Raji (cell line): ENCODE data around the gene AQP12A.

Experiments
- POLR2A ChIP-seq: IDR thresholded peaks from 2 replicates; pipeline ENCODE4 v1.6.1; 2011; ENCODE audit warnings: low read depth, low read length, control low read depth; ENCODE audit not compliant: insufficient read depth

AQP12A gene

GRCh38 chr2:240732184-240732583, 40.5 kb downstream of the AQP12A start:
- no peak for TF ChIP-seq POLR2A

DNA sequence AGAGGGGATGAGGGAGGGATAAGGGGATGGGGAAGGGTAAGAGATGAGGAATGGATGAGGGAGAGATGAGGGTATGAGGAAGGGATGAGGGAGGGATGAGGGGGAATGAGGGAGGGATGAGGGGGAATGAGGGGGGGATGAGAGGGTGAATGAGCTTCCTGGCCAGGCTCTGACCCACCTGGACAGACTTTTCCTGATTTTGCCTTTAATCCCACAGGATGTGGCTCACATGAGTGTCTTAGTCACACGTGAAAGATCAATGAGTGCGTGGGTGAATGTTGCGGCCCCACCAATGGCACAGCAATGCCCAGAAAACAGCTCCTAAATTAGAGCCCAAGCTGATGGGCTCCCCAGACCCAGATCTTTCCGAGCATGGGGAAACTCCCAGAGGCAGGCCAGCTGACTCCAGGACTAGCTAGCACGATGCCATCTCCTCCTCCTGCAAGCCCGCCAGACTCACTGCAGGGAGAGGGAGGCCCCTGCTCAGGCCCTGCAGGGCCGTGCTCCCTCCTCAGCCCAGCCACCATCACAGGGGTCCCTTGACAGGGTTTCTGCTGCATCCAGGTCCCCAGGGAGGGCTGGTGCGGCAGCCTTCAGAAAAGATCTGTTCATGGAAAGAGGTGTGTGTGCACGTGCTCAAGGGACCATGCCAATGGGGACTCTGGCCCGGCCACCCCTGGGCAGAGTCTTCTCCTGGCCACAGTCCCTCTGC, 41.4 kb downstream of the AQP12A start:
- TF ChIP-seq POLR2A = no peak

GRCh38 chr2:240733803-240734495, 42.3 kb downstream of the AQP12A start:
- TF ChIP-seq POLR2A = no peak

GRCh38 chr2:240734756-240735155, 43.1 kb downstream of the AQP12A start:
- no peak for TF ChIP-seq POLR2A

DNA sequence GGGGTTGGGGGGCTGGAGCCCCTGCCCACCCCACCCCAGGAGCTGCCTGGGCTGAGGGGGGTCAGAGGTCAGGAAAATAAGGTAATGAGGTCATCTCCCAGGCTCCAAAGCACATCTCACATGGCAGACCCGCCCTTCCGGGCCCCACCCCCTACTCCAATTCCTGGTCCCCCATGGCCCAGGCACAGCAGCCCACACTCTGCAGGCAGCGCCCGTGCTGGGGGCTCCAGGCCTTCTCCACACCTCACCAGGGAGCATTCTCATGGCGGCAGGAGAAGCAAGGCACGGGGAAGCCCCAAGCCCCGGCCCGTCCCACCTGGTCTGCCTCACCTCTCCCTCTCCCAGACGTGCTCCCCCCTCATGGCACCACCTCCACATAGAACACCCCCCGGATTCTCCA, 43.8 kb downstream of the AQP12A start:
- no peak for TF ChIP-seq POLR2A

DNA sequence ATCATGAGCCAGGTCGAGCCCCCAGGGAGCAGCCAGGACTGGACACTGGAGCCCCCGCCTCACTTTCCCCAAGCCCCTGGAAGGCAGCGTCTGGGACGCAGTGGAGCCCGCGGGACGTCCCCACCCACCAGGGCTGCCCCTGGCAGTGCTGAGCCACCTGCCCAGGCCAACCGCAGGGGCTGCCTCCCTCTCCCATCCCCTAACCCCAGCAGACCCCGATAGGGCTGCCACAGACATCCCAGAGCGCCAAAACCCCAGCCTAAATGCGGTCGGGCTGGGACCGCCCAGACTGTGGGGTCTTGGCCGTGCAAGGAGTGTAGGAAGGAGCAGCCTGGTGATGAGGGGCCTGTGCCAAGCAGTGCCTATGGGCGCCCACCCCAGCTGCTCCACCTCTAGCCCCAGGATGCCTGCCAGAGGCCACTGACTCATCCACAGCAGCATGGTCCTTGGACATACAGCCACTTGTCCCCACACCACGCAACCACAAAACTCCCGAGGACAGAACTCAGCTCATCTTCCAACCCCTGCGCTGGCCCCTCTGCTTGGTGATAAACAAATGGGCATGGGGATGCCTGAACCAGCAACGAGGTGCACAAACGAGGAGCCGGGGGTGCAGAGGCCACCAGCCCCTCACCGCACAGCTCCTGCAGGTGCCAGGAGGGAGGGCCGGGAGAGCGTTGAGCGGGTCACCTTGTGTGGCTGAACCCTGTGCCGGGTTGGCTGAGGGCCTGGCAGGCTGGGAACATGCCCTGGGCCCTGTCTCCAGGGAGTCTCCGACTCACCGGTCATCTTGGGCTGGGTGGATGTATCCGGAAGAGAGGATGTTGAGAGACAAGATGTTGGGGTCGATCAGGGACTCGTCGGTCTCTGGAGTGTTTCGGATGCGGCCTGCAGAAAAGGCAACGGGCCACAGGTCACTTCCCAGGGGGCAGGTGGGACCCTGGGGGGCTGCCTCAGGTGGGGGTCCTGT, 44.9 kb downstream of the AQP12A start:
- TF ChIP-seq POLR2A = no peak

GRCh38 chr2:240737512-240737911, 45.8 kb downstream of the AQP12A start:
- TF ChIP-seq POLR2A = no peak

- no peak for TF ChIP-seq POLR2A
These were observed 46.3 kb downstream of the AQP12A start for GRCh38 chr2:240737958-240738357.

DNA sequence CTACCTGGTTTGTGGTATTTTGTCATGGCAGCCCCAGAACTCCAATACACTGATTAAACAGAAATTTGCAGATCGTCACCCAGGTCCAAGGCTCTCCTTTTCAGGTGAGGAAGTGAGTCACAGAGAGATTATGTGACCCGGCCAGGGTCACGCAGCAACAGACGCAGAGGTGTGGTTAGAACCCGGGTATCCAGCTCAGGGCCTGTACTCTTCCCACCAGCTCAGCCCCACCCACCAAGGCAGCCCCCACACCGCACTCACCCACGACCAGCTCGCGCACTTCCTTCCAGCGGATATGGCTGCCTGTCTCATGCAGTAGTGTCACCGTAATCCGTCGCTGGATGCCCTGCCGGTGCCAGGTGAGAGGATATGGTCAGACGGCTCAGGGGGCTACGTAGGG, 48.1 kb downstream of the AQP12A start:
- TF ChIP-seq POLR2A = no peak

DNA sequence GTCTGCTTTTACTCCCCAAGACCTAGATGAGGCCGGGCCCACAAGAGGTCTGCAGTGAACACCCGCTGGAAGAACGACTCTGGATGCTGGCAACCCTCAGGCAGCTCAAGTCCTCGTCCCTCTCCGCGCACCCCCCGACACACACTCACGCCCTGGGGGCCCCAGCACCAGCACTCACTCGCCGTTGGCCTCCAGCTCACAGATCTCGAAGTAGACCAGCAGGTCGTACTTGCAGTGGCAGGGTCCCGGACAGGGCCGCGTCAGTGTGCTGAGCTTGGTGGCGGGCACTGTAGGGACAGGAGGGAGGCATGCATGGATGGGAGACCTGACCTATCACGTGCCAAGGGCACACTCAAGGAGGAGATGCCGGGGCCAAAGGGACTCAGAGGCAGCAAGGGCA, 49.4 kb downstream of the AQP12A start:
- TF ChIP-seq POLR2A = no peak

- TF ChIP-seq POLR2A = no peak
These were observed 51.0 kb downstream of the AQP12A start for GRCh38 chr2:240742602-240743095.

DNA sequence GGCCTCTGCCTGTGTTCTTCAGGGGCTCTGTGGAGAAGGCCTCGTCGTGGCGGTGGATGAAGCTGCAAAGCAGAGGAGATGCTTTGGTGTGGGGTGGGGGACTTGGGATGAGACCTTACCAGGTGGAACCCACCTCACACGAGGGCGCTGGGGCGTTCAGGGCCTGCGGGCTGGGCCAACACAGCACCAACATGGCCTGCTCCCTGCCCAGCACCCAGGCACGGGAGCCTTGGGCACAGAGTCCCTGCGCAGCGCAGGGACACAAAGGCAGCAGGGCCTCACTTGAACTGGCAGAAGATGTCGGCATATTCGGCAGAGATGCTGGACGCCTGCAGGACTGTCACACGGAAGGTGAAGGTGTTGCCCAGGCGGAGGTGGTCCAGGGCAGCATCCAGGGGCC, 53.8 kb downstream of the AQP12A start:
- no peak for TF ChIP-seq POLR2A

DNA sequence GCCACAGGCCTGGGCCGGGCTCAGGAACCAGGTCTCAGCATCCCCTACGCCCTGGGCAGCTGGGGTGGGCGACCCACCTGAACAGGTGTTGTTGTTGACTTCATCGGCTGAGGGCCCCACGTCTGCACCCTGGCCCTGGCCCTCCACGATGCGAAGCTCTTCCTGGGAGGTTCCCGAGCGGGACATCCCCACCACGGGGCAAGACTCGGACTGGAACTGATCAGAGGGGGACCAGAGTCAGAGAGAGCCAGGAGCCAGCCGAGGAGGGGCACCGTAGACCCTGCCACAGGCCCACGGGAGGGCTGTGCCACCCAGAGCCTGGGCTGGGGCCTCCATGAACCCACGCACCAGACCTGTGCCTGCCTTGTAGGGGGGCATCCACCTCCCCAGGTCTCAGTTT, 54.3 kb downstream of the AQP12A start:
- TF ChIP-seq POLR2A = no peak

DNA sequence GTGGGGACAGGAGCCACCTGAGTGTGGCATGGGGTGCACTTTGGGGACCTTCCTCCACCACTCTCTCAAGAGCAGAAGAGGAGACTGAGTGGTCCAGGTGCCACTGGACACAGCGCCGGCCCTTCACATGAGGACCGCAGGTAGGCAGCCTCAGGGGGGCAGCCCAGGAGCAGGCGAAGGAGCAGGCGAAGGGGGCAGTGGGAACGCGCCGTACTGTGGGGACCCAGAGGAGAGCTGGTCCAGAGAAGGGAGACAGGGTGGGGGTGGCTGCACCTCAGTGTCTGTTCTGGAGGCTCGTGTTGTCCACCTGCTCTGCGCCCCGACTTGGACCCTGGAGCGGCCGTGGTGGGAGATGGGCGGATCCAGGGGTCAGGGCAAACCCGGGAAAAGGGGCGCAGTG, 55.0 kb downstream of the AQP12A start:
- TF ChIP-seq POLR2A = no peak

DNA sequence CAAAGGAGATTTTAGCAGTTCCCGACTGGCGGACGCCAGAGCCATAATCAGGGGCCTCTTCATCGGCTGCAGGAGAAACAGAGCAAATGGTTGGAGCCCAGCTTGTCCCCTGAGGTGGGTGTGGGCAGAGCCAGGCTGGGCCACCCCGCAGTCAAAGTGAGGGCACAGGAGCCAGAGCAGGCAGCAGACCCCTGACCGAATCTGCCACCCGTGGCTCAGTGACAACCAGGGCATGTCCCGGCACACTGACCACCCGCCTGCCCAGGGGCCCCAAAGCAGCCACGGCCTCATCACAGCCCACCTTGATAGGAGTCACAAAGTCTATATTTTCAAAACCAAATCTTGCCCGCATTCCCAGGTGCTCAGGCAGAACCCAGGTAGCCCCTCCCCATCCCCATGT, 55.6 kb downstream of the AQP12A start:
- no peak for TF ChIP-seq POLR2A
